NCI-H1417 (cell line): ENCODE data around the gene AGBL1.

Source experiments
- DNase-seq, 3 experiments: peaks; one replicate each; lab custom pipeline; 2025; lab: John Stamatoyannopoulos, UW

The AGBL1 gene

DNA sequence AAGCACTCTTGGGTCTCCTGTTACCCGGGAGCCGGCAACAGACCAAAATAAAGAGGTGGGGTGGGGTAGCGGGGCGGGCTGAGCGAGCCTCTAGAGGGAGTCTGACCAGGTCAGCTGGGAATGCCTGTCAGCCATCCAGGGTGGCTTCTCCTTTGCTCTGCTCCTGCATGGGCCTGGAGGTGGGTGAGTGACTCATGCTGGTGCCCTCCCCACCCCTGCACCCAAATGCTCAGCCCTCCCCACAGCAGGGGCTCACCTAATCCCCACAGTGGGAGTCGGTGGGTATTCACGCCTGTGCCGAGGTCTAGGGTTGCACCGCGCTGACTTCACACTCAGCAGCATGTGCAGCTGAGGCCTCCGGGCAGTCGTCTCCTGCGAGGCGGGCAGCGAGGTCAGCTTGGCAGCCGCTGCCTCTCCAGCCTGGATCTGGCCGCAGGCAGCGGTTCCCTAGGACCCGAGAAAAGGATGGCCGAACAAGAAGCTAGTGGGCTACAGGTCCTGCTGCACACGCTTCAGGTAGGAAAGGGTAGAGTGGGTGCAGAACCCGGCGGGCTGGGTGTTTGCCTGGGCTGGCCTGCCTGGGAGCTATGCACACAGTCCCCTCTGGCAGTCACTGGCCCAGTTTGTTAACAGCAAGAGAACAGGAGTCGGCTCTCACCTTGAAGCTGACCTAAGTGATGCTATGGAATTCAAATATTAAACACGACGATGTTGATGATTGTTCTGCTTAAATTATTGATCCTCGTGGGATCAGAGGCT lies at the start of gene AGBL1:
AGBL1 (plus strand) TSS at position 364 of the 759 bp plus-strand sequence.
- no peak for DNase-seq

- no peak for DNase-seq
Observed at GRCh38 chr15:86034904-86035303, 44.8 kb upstream of the AGBL1 start.

DNA sequence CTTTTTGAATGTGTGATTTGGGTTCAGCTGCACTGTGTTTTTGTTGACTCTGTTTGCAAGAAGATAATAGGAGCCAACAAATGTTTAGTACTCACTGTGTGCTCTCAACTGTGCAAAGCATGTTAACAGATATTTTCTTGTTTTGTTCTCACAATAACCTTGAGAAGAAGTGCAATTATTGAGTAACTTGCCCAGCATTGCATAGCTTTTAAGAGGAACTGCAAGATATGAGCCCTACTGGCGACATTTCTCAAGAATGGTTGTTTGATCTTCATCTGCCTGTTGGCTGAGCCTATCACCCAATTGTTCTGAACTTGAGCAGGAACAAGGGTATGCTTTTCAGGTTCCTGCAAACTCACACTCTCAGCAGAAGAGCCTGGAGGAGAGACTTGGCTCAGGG lies 43.4 kb upstream of the AGBL1 start:
- no peak for DNase-seq

GRCh38 chr15:86038491-86038890 lies 41.2 kb upstream of the AGBL1 start:
- no peak for DNase-seq

DNA sequence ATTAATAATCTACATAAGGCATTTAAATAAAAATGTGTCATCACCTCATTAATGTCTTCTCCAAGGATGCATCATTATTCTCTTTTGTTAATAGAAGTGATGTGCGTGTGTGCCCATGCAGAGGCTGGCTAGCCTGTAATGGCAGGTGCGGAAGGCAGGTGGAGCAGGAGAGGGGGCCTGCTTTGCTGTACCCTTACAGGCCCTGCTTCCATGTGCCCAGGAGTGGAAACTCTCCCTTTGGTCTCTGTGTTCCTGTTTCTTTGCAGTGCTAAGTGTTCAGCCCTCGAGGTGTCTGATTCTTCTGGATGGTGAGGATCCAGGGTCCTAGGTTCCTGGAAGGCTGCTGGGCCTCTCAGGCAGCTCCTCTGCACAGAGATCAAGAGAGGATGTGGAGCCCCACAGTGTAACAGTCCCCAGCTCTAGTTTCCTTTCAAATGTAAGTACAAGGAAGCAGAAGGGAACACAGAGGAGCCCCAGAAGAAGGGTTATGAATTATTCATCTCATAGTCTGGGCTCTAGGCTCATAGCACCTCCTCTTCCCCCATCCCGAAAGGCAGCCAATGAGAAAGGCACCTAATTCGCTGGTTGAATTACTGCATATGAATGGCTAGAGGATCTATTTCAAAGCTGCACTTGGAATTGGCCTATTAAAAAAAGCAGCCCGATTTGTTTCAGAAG lies 39.2 kb upstream of the AGBL1 start:
- no peak for DNase-seq

- no peak for DNase-seq
Observed at GRCh38 chr15:86041399-86041798, 38.3 kb upstream of the AGBL1 start.

GRCh38 chr15:86042226-86042625 lies 37.4 kb upstream of the AGBL1 start:
- no peak for DNase-seq

DNA sequence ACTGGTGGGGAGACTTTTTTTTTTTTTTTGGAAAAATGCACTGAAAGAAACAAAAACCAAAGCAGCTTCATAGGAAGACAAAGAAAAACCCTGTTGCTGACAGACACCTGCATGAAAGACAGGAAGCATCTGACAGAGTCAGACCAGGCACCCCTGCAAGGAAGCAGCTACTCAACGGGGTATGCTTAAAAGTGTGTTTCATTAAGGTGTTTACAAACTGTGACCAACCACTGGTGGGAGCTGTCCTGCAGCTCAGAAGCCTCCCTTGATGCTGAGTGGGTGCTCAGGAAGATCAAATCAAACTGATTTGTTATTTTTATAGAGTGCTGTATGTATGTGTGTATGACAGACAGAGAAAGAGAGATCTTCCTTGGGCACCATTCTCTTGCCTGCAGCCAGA lies 34.7 kb upstream of the AGBL1 start:
- DNase-seq = peak in 1 of 3 experiments; percentile 49

DNA sequence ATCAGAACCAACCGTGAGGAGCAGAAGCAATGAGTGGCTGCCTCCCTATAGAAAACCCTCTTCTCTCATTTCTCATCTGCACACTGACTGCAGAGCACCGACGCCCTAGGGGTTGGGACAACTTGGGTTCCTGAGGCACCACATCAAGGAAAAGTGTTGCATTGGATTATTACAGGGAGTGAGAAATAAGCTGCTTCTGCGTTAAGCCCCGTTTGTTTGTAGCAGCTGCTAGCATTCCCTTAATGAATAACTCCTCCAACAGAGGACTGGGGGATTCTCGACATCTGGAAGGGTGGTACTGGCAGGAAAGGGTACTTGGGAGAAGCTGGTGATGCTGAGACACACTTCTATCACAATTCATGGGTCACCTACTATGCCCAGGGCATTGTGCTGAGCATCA lies 25.3 kb upstream of the AGBL1 start:
- DNase-seq = no peak

DNA sequence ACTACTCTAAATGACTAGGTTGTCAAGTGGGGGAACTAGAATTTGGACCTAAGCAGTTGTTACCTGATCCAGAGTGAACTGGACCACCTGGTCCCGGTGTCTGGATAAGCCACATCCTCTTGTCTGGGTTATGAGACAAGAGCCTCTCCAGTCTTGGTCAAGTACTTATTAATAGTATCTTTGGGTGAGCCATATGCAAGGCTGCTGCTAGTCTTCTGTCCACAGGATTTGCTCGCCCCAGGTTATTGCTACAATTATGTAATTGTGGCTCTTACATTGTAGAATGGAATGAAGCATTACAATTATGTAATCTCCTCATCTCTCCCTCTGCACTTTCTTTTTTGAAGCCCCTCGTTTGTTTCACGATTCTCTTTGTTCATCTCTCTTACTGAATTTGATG lies 24.0 kb upstream of the AGBL1 start:
- DNase-seq = peak in 2 of 3 experiments; percentile 19 to 88

DNA sequence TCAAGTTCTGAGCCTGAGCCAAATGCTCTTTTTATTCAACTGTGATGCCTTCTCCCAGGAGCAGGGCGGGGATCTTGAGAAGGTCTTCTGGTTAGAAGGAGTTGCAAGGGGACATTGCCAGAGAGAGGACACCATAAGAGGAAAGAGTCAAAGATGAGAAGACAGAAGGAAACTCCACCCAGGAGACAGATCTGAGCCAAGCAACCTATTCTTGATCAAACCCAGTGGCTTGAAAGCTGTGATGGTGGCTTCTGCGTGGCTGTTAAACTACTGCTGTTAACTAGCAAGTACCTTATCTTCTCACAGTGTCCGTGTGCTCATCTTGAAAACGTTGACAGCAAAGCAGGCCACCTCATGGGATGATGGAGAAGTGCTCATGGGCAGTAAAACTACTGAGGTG lies 19.8 kb upstream of the AGBL1 start:
- no peak for DNase-seq

DNA sequence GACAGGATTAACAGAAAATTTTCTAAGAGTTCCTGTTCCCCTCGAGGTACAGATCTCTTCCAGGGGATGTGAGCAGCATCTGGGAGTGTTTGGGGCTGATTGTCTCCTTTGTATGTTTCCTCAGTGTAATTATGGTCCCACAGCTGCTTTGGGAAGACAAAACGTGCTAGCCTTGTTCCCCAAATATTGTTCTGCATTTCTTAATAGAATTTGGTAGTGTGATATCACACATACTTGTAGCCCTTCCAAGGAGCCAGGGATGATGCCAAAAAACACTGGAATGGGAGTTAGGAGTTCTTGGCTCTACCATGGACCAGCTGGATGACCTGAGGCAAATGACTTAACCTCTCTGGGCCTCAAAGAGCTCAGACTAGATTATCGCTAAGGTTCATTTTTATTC lies 19.0 kb upstream of the AGBL1 start:
- no peak for DNase-seq

DNA sequence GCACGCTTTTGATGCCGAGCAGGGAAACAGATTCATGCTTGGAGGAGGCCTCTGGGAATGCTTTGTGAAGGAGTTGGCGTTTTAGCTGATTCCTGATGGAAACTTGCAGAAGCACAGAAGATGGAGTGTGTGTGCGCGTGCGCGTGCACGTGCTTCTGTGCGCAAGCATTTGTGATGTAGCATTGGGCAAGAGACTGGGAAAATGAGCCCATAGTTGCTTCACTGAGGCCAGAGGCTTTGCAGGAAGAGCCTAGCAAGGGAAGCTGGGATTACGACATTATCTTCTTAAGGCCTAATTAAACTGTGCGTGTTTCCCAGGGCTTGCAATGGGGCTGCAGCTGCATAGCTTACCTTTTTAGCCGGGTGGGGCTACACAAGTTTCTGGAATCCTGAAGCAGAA lies 18.1 kb upstream of the AGBL1 start:
- no peak for DNase-seq

- peak; percentile 2 to 74 (median 58) for DNase-seq
Observed at GRCh38 chr15:86062646-86063243, 16.9 kb upstream of the AGBL1 start.

DNA sequence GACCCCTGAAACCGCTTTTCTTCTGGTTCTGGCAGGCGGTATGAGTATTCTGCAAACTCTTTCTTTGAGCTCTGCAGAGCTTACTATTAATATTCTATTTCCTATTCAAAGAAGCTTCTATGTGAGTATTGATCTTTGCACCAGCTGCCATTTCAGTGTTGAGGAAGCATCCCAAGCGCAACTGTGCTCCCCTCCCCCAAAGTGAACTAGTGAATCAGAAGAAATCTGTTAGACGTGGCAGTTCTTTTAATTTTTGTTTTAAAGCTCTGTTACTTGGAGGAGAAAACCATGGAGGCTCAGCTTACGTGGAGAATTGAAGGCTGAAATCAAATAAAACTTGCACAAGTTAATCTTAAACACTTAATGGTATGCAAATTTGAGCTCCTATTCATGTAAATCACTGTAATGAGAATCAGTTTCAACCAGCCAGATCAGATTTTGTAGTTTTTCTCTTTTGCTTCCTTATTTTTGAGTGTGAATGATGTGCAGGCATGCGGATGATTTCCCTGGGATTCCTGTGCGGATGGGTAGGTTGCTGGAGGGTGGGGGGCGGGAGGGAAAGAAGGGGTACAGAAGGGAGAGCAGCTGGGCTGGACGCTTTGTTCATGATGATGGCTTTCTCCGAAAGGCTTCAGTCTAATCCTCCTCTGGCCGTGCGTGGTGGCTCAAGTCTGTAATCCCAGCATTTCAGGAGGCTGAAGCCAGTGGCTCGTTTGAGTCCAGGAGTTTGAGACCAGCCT lies 16.1 kb upstream of the AGBL1 start:
- DNase-seq = no peak

DNA sequence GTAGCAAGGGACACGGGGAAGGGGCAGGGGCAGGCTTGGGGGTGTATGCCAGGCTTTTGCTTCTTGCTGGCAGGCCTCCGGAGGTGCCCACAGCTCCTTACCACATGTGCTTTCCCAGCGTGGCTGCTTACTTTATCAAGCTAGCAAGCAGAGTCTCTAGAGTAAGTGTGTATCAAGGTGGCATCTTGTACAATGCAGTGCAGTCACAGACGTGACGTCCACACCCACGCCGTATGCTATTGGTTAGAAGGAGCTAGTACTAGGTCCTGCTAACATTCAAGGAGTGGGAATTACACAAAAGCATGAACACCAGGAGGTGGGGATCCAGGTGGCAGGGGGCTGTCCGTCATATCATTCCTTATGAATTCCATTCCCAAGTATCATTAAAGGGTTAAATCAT lies 15.3 kb upstream of the AGBL1 start:
- DNase-seq = no peak

- DNase-seq = no peak
Observed at GRCh38 chr15:86066174-86066834, 13.4 kb upstream of the AGBL1 start.

DNA sequence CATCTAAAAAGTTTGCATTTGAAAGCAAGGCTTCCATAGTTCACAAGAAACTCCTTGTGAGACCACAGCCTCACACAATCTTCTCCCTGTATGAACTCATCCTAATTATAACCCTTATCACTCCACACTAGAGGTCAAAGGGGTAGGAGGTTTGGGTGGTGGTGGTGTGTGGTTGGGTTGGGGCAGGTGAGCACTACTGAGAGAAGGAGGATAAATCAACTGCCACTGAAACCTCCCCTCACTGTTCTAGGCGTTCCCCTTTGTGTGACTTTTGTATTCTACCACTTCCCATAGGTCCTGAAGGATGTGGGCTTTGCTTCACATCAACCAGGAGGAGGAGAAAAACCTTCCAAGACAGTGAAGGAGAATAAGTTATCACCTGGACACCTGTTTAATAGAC lies 6.4 kb upstream of the AGBL1 start:
- no peak for DNase-seq

GRCh38 chr15:86076468-86076867 lies 3.2 kb upstream of the AGBL1 start:
- no peak for DNase-seq

GRCh38 chr15:86077070-86077469 lies 2.6 kb upstream of the AGBL1 start:
- DNase-seq = no peak

- no peak for DNase-seq
Observed at GRCh38 chr15:86080302-86080701, 631 bp downstream of the AGBL1 start.
